22Rv1 (cell line): ENCODE measurements around the gene FUS.
A peak's percentile ranks its signal among the peaks of the same experiment; 100 is the strongest.

Experiments
- H3K27ac ChIP-seq: fragments of 450-650 bp; 2 replicates; pipeline ENCODE4 v1.5.1; 2017
- ZFX ChIP-seq: fragments of 450-650 bp; IDR thresholded peaks from 2 replicates; pipeline ENCODE4 v1.6.1; 2017; ENCODE audit warnings: antibody characterized with exemption, borderline replicate concordance
- TF ChIP-seq, protein P1 (sequence below): fragments of 450-650 bp; IDR thresholded peaks from 2 replicates; pipeline ENCODE4 v1.5.1; 2017; ENCODE audit warnings: mild to moderate bottlenecking

FUS gene

DNA sequence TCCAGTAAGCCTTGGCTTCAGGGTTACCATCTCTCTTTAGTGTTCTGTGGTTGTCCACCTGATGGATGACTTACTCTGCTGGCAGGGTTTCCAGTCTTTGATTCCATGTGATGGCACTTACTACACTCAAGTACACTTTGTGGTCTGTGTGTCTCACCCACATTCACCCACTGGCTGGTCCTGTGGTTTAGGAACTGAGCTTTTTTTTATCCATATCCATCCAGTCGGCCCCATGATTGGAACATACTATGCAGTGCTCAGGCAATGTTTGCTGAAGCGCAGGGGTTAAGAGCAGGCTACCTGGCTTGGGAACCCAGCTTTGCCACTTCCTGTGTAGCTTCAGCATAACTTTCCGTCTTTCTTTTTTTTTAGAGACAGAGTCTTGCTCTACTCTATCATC, 2.8 kb upstream of the FUS start:
- TF ChIP-seq ZFX: no peak
- TF ChIP-seq, protein P1, sequence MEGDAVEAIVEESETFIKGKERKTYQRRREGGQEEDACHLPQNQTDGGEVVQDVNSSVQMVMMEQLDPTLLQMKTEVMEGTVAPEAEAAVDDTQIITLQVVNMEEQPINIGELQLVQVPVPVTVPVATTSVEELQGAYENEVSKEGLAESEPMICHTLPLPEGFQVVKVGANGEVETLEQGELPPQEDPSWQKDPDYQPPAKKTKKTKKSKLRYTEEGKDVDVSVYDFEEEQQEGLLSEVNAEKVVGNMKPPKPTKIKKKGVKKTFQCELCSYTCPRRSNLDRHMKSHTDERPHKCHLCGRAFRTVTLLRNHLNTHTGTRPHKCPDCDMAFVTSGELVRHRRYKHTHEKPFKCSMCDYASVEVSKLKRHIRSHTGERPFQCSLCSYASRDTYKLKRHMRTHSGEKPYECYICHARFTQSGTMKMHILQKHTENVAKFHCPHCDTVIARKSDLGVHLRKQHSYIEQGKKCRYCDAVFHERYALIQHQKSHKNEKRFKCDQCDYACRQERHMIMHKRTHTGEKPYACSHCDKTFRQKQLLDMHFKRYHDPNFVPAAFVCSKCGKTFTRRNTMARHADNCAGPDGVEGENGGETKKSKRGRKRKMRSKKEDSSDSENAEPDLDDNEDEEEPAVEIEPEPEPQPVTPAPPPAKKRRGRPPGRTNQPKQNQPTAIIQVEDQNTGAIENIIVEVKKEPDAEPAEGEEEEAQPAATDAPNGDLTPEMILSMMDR: no peak
- H3K27ac ChIP-seq: no peak overlapping the region

DNA sequence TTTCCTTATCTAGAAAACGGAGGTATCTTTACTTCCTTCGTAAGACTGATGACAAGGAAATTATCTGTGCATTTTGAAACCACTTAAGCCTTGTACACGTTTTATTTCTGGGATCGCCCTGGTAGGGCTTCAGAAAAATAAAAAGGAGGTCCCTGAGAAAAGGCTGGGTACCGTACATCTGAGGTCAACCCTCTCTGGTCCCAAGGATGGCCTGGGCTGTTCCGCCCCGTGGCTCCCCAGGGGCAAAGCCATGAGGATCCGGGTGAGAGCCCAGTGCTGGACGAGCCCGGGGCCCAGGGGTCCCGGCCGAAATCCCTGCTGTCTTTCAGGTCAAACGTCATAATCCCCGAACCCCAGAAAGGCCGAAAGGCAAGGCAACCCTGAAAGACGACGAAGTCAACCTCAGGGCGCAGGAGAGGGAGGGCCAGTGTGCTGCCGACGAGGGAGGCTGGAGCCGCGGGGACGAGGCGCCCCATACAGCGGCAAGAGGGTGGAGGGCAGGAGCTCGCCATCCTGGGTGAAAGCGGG, 656 bp upstream of the FUS start:
- no peak for TF ChIP-seq ZFX
- TF ChIP-seq, protein P1: no peak
- peak overlapping the region; percentile 94 for H3K27ac ChIP-seq

GRCh38 chr16:31181102-31181830, 1.3 kb downstream of the FUS start:
- H3K27ac ChIP-seq: peak overlapping the region; percentile 94
- TF ChIP-seq ZFX: no peak
- TF ChIP-seq, protein P1: no peak

- H3K27ac ChIP-seq: no peak overlapping the region
- TF ChIP-seq, protein P1: no peak
- TF ChIP-seq ZFX: no peak
These were observed 2.5 kb downstream of the FUS start for GRCh38 chr16:31182391-31182790.

DNA sequence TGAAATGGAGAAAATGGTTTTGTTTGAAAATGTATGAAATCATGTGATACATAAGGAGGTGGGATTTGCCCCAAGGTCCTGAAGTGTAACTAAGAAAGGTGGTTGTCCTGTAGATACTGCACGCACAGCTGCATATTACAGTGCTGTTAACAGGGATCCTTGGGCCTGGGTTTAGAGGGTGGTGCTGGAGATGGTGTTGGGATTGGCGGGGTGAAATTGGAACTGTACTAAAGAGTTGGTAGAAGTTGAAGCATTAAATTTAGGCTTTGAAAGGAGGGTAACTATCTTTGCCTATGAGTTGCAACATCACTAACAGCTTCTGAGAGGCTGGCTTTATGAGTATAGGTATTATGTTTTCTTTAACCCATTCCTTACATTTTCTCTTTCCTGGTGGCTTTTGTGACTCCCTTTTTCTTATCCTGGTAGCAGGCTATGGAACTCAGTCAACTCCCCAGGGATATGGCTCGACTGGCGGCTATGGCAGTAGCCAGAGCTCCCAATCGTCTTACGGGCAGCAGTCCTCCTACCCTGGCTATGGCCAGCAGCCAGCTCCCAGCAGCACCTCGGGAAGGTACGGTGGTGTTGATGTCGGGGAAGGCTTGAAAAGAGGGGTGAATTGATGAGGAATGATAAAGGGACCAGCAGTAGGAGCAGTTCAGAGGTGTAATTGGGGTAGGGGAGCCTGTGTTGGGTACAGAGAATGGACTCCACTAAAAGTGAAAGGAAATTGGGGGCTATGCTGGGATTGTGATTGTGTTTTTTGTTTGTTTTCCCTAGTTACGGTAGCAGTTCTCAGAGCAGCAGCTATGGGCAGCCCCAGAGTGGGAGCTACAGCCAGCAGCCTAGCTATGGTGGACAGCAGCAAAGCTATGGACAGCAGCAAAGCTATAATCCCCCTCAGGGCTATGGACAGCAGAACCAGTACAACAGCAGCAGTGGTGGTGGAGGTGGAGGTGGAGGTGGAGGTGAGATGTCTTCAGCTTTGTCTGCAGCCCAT, 3.8 kb downstream of the FUS start:
- TF ChIP-seq, protein P1: no peak
- TF ChIP-seq ZFX: no peak
- H3K27ac ChIP-seq: no peak overlapping the region

DNA sequence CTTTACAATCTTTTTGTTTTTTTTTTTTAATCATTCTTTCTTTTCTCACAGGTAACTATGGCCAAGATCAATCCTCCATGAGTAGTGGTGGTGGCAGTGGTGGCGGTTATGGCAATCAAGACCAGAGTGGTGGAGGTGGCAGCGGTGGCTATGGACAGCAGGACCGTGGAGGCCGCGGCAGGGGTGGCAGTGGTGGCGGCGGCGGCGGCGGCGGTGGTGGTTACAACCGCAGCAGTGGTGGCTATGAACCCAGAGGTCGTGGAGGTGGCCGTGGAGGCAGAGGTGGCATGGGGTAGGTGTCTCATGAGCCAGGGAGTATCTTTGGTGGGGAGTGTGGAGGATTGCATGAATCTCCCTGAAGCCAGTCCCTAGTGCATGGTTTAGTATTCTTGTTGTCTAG, 4.9 kb downstream of the FUS start:
- H3K27ac ChIP-seq: no peak overlapping the region
- TF ChIP-seq, protein P1: no peak
- TF ChIP-seq ZFX: no peak
